HG02981 (cell line): ENCODE measurements around the gene GPR34.
"Not testable (repeated sequence)": the region's sequence is repeated elsewhere in the genome, so short reads cannot be mapped to it uniquely, and the experiment has no call there.

Experiments
- ATAC-seq: cut with Tn5 transposase; IDR thresholded peaks from one replicate; pipeline ENCODE4 v1.9.1; 2021; ENCODE audit warnings: mild to moderate bottlenecking, moderate library complexity; ENCODE audit not compliant: unreplicated experiment

The GPR34 gene

GRCh38 chrX:41692162-41692749 is 3.5 kb downstream of the GPR34 start:
- ATAC-seq = no peak

DNA sequence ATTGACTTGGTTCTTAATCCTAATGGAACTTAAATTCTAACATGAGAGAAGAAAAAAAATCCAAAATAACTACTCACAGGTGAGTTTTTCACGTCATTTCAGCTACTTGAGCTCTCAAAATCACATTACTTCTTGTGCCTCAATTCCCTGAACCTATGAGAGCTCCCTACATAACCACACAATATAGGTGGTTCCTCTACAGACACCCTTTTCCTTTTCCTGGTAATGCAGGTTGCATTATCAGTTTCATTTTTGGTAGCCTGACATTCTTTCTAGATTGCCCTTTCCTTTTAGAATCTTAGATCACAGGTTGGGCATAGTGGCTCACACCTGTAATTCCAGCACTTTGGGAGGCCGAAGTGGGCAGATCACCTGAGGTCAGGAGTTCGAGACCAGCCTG is 4.3 kb downstream of the GPR34 start:
- no peak for ATAC-seq

DNA sequence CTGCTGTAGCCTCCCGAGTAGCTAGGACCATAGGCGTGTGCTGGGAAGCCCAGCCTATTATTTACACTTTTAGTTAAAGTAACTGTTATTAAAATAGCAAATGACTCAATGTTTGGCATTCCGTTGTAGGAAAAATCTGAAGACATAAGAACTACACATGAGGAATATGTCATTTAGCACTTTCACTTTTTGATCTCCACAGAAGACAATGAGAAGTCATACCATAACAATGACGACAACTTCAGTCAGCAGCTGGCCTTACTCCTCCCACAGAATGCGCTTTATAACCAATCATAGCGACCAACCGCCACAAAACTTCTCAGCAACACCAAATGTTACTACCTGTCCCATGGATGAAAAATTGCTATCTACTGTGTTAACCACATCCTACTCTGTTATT is 6.7 kb downstream of the GPR34 start:
- no peak for ATAC-seq

DNA sequence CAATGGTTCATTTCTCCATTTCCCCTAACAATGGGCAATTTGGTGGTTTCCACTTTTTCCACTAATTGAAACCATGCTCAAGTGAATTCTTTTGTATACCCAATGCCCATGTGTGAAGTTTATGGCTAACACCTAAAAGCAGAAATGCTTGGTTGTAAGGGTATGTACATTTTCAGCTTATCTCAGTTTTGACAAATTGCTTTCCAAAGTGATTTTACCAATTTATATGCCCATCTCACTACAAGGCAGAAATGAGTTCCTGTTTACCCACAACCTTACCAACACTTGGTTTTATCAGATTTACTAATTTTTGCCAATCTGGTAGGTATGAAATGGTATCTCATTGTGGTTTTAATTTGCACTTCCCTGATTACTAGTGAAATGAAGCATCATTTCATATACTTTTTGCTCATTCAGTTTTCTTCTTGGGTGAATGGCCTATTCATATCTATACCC is 14.8 kb downstream of the GPR34 start:
- ATAC-seq = no peak

DNA sequence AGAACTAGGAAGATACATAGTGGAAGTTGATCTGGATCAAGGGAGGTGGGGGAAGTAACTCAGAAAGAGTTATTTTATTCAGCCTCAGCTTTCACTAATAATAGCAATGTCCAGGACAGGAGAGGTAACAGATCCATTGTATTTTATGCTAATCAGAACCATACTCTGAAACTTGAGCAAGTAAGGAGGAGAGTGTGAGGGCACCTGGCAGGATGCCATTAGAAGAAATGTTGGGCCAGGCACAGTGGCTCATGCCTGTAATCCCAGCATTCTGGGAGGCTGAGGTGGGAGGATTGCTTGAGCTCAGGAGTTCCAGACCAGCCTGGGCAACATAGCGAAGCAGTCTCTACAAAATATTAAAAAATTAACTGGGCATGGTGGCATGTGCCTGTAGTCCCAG is 16.3 kb downstream of the GPR34 start:
- ATAC-seq = no peak

DNA sequence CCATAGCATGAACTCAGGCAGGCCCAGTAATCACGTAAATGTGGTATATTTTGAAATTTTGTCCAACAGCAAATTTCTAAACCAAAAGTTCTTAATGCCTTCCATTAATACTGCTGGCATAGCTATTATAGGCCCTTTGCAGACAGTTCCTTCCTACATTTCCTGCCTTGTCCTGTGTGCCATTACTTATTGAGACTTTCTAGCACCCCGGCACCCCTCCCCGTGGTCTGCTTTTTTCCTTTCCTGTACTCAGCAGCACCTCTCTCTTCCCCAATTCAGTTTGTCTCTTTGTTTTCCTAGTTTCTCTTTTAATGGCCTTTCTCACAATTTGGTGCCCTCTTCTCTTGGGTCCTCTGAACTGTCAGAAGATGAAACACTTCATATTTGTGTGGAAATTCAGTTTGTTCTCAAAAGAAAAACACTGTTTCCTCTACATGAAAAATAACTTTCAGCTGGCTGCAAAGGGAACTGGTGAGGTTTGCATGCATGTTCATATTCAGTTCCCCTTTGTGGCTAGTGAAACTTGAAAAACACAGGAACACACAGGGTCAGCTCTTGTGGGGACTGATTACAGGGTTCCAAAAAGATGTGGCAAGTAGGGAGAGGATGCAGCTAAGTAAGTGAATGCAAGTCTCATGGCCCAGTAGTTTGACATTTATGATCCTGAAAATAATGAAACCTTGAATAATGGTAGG is 17.1 kb downstream of the GPR34 start:
- ATAC-seq = peak; percentile 85

GRCh38 chrX:41707218-41707617 is 18.4 kb downstream of the GPR34 start:
- ATAC-seq = no peak

GRCh38 chrX:41708486-41708885 is 19.7 kb downstream of the GPR34 start:
- ATAC-seq = no peak

- ATAC-seq = no peak
These were observed 22.4 kb downstream of the GPR34 start for GRCh38 chrX:41711021-41711667.

GRCh38 chrX:41716222-41716621 is 27.4 kb downstream of the GPR34 start:
- ATAC-seq = no peak

DNA sequence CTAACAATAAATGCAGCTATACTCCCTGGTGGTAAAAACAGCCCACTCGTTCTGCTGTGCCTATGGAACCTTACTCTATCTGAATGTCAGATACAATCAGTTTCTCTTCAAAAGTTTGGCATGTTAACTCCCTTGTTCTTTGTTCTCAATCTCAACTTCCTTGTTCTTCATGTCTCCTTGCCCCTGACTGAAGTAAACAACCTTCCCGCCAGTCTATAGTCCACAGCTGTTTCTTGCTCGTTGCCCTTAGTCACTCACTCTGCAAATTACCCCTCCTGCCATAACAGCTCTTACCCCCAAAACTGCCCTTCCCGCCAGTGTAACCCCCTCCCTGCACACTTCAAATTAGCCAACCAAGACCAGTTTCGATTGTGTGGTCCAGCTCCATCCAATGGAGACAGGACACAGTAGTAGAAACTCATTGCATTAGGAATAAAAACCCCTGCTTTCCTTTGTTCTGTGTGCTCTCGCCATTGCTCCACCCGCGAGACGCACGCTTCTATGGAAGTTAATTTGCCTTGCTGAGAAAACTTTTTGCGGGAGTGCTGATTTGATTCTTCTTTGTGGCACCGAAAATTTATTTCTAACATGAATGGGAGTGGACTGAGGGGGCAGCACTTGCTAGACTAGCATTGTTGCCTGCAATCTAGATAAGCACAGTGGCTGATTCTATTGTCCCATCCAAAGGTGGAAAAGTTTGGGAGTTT is 28.1 kb downstream of the GPR34 start:
- no peak for ATAC-seq

DNA sequence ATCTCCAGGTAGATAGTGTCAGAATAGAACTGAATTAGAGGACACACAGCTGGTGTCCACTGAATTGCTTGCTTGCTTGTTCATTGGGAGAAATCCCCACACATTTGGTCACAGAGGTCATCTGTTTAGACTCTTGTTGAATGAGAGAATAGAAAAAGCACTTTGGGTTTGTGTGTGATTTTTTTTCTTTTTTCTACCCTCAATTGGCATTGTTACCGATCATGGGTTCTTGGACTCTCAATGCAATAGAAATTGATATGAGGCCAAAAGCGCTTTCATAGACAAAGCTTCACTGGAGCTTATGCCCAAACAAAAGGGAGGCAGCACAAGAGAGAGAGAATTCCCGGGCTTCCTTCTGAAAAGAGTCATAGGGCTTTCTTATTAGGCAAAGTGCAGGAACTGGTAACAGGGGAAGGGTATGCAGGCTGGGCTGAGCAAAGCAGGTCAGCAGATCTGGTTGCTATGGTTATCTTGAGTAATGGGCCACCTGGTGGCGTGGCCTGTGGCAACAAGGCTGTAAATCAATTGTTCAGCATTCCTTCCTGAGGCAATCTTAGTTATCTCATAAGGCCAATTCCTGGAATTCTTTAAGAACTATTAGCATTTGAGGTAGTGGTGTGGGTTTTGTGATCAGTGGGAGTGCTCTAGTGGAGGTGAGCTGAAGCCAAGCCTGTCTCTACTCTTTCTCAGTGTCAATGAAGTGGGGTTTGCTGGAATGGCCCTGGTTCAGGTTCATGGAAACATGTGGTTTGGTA is 29.9 kb downstream of the GPR34 start:
- ATAC-seq = no peak

GRCh38 chrX:41719610-41720009 is 30.8 kb downstream of the GPR34 start:
- not testable (repeated sequence) for ATAC-seq

DNA sequence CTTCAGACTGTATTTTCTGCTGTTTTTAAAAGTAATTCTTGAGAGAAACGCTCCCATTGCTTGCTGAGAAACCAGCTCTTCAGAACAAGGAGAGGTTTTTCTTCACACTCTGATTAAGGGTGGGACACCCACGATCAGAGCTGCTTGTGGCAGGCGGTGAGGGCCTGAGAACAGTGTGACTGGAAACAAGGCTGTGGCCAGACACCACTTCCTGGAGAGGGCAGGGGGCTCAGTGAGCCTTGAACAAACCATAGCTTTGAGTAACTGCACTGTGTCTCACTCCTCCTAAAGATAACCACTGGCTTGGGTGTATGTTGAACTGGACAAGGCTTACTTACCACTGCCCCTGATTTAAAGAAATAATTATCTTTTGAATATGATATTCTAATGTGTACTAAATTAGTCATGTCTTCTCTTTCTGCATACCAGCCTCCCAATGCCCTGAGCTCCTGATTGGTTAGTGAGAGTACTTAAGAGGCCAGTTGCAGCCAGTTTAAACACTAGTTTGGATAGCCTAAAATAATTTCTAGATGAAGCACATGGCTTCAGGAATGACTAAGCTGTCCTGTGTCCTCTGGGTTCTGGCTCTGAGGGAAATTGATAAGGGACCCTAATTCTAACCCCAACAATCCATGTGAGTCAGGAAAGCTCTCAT is 31.5 kb downstream of the GPR34 start:
- peak; percentile 89 for ATAC-seq

DNA sequence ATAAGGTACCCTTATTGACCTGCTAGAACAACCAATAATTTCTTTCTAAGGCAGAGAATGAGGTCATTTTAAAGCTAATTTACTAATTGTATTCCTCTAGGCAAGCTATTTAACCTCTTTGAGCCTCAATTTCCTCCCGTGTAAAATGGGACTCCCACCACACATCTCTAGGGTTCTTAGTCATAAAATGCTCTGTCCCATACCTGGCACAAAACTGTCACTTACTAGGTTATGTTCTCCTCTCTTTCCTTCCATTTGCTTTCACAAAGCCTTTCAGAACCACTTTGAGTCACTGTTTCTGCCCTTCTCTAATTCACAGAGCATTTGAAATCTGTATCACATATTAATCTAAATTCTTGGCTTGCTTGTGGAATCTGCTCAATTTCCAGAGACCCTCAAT is 32.8 kb downstream of the GPR34 start:
- ATAC-seq = no peak

- no peak for ATAC-seq
These were observed 33.4 kb downstream of the GPR34 start for GRCh38 chrX:41722214-41722613.

GRCh38 chrX:41722816-41723618 is 34.2 kb downstream of the GPR34 start:
- ATAC-seq = no peak

DNA sequence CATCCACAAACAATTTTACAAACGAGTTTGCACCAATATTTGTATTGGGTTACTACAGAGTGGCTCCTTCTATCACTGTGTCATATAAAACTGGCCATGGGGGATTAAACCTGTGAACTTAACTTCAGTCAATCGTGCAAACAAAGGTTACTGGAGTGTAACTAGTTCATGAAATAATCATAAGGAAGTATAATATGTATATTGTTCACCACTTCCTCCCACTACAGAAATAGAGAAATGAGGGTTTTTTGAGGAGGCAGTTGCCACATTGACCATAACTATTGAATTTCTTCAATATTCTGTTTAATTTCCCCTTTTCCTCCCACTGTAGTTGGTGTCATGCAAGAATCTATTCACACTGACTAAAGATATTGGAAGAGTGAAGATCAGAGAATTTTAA is 35.1 kb downstream of the GPR34 start, which contains the start of gene GPR82:
GPR82 (plus strand) TSS at position 356 of the 400 bp plus-strand sequence. CDS start 2,846 bp downstream, outside the sequence.
- no peak for ATAC-seq

GRCh38 chrX:41728125-41728524 is 39.4 kb downstream of the GPR34 start:
- no peak for ATAC-seq
